LNCaP clone FGC (cell line): ENCODE measurements around the gene MYOZ3.

Experiments
- DNase-seq: peaks from one replicate; pipeline ENCODE4 v3.0.0-alpha.2; 2011; ENCODE audit warnings: low read depth
- H3K4me3 ChIP-seq: 2 replicates; pipeline ENCODE4 v1.5.1; 2011; ENCODE audit warnings: mild to moderate bottlenecking, low read depth, low read length, control low read depth
- TF ChIP-seq, protein P1 (sequence below): IDR thresholded peaks from 2 replicates; pipeline ENCODE4 v1.5.1; 2012; ENCODE audit warnings: mild to moderate bottlenecking; ENCODE audit not compliant: control insufficient read depth, insufficient read depth; ENCODE audit errors: extremely low read depth

The MYOZ3 gene

DNA sequence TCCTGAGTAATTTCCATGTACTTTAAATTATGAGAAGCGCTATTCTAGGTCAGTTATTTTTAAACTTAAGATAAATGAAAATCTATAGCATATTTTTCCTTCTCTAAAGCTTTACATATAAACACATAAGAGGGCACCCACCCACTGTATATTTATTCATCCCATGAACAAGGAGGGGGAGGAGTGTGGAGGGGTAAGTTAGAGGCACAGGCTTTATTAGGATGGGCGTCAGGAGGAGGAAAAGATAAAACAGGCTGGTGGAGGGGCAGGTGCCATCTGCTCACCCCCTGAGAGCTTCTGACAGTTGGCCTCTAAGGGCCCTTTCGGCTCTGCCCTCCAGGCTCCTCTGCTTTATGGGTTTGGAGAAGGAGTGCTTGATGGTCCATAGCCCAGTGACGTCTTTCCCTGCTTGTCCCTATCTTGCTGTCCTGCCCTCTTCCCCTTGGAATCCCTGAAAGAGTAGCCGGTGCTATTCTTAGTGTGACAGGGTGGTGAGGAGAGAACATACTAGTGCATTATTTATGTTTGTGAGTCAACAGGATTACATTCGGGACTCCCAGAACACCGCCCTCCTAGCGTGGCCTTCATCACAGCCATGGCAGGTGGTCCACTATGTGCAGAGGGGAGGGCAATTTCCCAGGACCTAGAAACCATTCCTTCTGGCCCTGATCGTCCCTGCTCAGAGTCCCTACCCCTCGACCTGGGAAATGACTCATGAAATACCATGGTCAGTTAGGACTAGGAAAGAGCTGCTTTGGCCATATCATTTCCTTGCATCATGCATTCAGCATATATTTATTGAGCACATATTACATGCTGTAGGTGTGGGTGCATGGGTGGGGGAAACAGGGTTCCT, 28.5 kb upstream of the MYOZ3 start:
- TF ChIP-seq, protein P1, sequence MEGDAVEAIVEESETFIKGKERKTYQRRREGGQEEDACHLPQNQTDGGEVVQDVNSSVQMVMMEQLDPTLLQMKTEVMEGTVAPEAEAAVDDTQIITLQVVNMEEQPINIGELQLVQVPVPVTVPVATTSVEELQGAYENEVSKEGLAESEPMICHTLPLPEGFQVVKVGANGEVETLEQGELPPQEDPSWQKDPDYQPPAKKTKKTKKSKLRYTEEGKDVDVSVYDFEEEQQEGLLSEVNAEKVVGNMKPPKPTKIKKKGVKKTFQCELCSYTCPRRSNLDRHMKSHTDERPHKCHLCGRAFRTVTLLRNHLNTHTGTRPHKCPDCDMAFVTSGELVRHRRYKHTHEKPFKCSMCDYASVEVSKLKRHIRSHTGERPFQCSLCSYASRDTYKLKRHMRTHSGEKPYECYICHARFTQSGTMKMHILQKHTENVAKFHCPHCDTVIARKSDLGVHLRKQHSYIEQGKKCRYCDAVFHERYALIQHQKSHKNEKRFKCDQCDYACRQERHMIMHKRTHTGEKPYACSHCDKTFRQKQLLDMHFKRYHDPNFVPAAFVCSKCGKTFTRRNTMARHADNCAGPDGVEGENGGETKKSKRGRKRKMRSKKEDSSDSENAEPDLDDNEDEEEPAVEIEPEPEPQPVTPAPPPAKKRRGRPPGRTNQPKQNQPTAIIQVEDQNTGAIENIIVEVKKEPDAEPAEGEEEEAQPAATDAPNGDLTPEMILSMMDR: no peak
- DNase-seq: no peak
- H3K4me3 ChIP-seq: no peak overlapping the region

DNA sequence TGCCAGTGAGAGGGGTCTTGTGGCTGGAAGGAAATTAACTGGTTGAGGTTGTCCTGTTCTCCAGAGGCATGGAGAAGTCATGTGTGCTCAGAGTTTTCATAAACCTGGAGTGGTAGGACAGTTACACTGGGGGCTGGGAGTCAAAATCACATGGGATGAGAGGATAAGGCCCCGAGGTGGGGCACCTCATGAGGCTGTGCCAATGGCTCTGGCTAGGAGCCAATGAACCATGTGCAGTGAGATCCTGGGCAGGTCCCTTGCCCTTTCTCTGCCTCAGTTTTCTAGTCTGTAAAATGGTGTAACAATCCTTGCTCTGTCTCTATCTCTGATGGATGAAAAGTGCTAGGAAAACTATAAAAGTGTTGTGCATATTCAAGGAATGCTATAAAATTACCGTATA, 27.6 kb upstream of the MYOZ3 start:
- TF ChIP-seq, protein P1: no peak
- no peak for DNase-seq
- no peak overlapping the region for H3K4me3 ChIP-seq

DNA sequence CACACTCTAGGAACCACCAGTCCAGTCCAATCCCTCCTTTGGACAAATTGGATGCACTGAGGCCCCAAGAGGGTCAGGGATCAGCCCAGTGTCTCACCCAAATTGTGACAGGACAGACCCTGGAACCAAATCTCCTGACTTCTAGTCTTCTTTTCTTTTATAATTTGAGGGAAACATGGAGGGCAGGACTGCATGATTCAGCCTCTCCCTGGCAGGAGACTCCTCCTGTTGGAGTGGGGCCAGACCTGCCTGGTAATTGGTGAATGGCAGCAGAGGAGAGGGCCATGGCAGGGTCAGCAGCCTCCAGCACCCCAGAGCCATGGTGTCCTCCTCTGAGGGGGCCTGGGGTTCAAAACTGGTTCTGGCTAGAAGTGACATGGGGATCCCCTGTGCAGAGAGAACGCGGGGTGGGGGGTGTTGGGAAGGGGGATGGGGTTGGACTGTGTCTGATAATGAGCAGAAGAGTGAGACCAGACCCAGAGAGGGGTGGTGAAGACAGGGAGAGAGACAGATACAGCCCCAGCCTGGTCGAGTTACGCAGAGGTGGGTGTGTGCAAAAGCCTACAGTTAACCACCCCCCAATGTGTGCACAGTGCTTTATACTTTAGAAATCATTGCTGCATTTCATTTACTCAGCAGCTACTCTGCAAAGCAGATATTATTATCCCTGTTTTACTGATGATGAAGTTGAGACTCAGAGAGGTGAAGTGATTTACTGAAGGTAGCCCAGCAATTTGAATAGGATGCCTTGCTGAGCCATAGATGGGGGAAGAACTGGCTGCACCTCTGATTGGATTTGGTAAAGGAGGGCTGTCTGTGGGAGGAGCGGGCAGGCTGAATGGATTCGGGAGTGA, 24.4 kb upstream of the MYOZ3 start:
- DNase-seq: no peak
- TF ChIP-seq, protein P1: no peak
- H3K4me3 ChIP-seq: no peak overlapping the region

DNA sequence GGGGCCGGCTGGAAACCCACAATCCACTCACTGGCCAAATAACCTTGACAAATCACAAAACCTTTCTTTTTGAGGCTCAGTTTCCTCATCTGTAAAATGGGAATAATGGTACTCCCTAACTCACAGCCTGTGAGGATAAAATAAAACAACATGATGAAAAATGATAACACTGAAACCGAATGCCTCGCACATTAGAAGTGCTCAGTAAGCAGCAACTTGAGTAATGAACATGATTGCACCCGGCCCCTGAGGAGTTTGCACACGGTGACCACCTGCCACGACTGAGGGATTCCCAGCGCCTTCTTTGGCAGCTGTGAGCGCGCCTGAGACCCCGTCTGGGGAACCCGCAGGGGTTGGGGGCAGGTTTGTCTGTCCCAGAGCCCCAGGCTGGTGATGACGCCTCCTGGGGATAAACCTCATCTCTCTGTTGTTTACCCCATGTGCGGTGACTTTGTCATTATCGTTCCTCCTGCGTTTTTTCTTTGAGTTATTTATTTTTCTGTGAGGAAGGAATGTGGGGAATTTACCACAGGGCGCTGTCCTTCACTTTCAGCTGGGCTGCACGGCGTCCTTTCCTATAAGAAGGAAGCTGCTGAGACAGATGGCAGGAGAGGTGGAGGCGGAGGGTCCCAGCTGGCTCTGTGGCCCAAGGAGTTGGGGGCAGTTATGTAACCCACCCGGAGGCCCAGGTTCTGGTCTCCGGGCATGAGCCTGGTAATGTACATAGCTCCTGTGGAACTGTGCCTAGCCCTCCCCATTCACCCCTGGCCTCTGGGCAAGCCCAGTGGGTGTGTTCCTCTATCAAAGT, 23.6 kb upstream of the MYOZ3 start:
- no peak for DNase-seq

DNA sequence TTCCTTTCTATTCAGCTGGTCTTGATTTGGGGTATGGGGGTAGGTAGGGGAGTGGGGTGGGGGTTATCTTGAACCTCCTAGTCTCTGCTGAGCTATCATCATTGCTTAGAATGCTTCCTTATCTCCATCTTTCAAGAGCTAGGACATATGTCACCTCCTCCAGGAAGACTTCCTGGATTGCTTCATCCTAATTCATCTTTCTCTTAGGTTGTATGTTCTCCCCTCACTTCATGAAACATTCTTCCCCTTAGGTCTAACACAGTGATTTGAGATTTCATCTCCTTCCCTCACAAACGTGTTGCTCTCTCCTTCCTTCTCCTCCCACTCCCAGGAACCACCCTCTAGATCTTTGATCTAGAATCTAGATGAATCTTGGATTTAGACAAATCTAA, 23.0 kb upstream of the MYOZ3 start:
- DNase-seq: no peak
- TF ChIP-seq, protein P1: no peak
- H3K4me3 ChIP-seq: no peak overlapping the region

More for the DNA sequence above, 23.6 kb upstream of the MYOZ3 start:
- no peak overlapping the region for H3K4me3 ChIP-seq
- TF ChIP-seq, protein P1: no peak

DNA sequence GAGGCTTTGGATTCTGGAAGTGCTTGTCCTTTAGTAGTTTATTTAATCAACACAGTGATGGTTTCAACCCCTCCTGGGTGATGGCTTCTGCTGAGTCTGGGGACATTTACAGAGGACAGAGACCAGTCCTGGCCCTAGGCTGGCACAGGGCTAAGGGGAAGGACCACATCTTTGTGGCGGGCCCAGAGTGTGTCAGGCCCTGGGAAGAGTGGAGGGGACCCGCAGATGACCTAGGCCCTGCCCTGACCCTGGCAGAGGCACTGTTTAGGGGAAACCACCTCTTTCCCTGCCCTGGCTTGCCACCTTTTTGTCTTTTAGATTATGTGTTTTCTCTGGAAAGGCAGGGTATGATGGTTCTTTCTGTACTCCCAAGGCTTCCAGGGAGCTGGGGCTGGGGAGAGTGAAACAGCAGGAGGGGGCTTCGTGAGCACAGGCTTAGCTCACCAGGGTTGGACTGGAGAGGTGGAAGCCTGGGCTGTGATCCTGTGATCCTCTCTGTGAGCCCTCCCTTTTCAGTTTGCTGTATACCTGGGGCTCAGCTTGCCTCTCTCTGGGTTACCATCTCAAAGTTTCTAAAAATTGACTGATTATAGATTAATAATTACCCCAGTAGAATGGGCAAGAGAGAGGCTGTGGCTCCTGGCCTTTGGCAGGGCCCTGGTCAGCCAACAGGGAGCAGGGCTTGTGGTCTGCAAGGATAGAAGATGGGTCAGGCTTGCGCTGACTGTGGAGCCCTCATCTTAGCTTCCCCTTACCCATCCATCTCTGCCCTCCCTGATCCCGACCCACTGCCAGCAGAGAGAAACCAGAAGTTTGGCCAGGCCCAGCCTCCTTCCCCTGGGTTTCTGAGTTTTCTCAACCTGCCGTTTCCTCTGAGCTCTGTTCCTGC, 22.3 kb upstream of the MYOZ3 start:
- DNase-seq: no peak
- TF ChIP-seq, protein P1: no peak
- H3K4me3 ChIP-seq: no peak overlapping the region
